Activated T-helper 2 cell treated with anti-CD3 and anti-CD28 coated beads, Interferon-gamma antibody, Interleukin-2, Interleukin-4, amounts not matched to agents 10 μg/mL and 5 μg/mL and 100 μg/mL, durations not matched to agents 14 hours and 24 hours and 36 hours (primary cell): ENCODE measurements around the gene FBXO21. TPM values are rescaled to one million over a fixed set of nuclear protein-coding genes. Genes with fewer than 3 reads are reported as not detected.

ENCODE experiments used
- DNase-seq: peaks from one replicate; pipeline ENCODE4 v3.0.0; 2021; ENCODE audit warnings: low spot score
- H3K27ac Mint-ChIP-seq: one replicate; pipeline ENCODE4 v1.8.0; 2021; ENCODE audit warnings: mixed read lengths
- H3K27me3 Mint-ChIP-seq: one replicate; pipeline ENCODE4 v1.8.0; 2021; ENCODE audit warnings: low read depth, mixed read lengths
- H3K36me3 Mint-ChIP-seq: one replicate; pipeline ENCODE4 v1.8.0; 2021; ENCODE audit warnings: low read depth, mixed read lengths
- H3K4me1 Mint-ChIP-seq: one replicate; pipeline ENCODE4 v1.8.0; 2021; ENCODE audit warnings: low read depth, mixed read lengths
- H3K4me3 Mint-ChIP-seq: one replicate; pipeline ENCODE4 v1.8.0; 2021; ENCODE audit warnings: low read depth, mild to moderate bottlenecking, moderate library complexity, mixed read lengths
- H3K9me3 Mint-ChIP-seq: one replicate; pipeline ENCODE4 v1.8.0; 2021; ENCODE audit warnings: mixed read lengths
- intact Hi-C: fragments of 100-400 bp; cut with micrococcal nuclease; formaldehyde crosslinking; loops from one replicate; pipeline ENCODE4 v1.15.1; 2023
- total RNA-seq: library from RNA; stranded (reverse); gene quantifications from 2 replicates; pipeline ENCODE4 v1.2.3, GENCODE V29; 2022

FBXO21 gene
- total RNA-seq, 1 donor from 2014 or later: 24.3 TPM

DNA sequence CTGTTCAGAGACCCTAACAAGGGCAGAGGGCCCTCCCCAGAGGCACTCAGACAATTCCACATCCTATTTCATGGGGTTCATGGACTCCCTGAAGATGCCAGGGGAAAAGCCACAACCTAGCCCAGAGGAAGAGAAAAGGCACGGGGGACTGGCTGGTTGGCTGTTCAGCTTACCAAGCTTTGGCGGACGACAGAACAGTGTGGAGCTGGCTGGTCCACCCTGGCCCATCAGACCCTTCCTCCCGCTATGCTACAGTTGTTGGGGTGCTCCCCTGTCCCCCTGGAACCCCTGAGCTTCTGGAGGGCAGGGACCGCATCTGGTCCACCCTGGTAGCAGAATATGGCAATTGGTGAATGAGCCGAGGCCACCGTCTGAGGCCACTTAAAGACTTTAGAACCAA lies 97.4 kb downstream of the FBXO21 start:
- Mint-ChIP-seq H3K27ac (no peak overlapping the region), H3K4me3 (no peak overlapping the region), H3K36me3 (peaks cover 18% of the 10 kb centered on the region), H3K9me3 (peaks cover 16% of the 10 kb centered on the region), H3K4me1 (peaks cover 13% of the 10 kb centered on the region), H3K27me3 (peaks cover 3% of the 10 kb centered on the region)
- DNase-seq: no peak
- intact Hi-C loops: no loop called here

GRCh38 chr12:117092511-117092780 lies 97.8 kb downstream of the FBXO21 start:
- peaks cover 16% of the 10 kb centered on the region for H3K36me3 Mint-ChIP-seq
- peaks cover 9% of the 10 kb centered on the region for H3K4me1 Mint-ChIP-seq
- intact Hi-C loops: no loop called here
- no peak overlapping the region for H3K4me3 Mint-ChIP-seq
- DNase-seq: no peak
- H3K9me3 Mint-ChIP-seq: peaks cover 16% of the 10 kb centered on the region
- H3K27ac Mint-ChIP-seq: no peak overlapping the region
- H3K27me3 Mint-ChIP-seq: peaks cover 3% of the 10 kb centered on the region

Other genes with a start within 250 kb of the FBXO21 start
- gene TESC, start 91.1 kb downstream of the FBXO21 start, total RNA-seq: 72.5 and 73.5 TPM in 2 replicates
- not detected in 2 replicates for gene NOS1, start 171.2 kb upstream of the FBXO21 start, total RNA-seq